Measurements from ENCODE around the gene RNF144A. TPM values are rescaled to one million over a fixed set of nuclear protein-coding genes. Genes with fewer than 3 reads are reported as not detected.

RNF144A gene
- total RNA-seq, 1 experiment from 2014 or later, result 13.0 TPM

- no peaks in the 10 kb centered on the region for H4K20me1 ChIP-seq (ENCODE audit: insufficient read depth)
- H2AFZ ChIP-seq (ENCODE audit: low read depth, low read length, poor library complexity, severe bottlenecking), result no peak overlapping the region
- H3K9me3 ChIP-seq (ENCODE audit: control insufficient read depth in 1 of 2, insufficient read depth in 1 of 2, low read depth in 1 of 2, low read length in 2 of 2), result no peaks in the 10 kb centered on the region
- intact Hi-C loops (cut with micrococcal nuclease), result no loop called here
- no peak overlapping the region for H3K4me2 ChIP-seq (ENCODE audit: low read length)
- no peak overlapping the region for H3K9ac ChIP-seq (ENCODE audit: low read length)
- ATAC-seq (no peak), DNase-seq (ENCODE audit: low read depth, low spot score) (no peak)
- H3K27me3 ChIP-seq (ENCODE audit: insufficient read depth, low read length), result no peaks in the 10 kb centered on the region
- TF ChIP-seq, protein P1, sequence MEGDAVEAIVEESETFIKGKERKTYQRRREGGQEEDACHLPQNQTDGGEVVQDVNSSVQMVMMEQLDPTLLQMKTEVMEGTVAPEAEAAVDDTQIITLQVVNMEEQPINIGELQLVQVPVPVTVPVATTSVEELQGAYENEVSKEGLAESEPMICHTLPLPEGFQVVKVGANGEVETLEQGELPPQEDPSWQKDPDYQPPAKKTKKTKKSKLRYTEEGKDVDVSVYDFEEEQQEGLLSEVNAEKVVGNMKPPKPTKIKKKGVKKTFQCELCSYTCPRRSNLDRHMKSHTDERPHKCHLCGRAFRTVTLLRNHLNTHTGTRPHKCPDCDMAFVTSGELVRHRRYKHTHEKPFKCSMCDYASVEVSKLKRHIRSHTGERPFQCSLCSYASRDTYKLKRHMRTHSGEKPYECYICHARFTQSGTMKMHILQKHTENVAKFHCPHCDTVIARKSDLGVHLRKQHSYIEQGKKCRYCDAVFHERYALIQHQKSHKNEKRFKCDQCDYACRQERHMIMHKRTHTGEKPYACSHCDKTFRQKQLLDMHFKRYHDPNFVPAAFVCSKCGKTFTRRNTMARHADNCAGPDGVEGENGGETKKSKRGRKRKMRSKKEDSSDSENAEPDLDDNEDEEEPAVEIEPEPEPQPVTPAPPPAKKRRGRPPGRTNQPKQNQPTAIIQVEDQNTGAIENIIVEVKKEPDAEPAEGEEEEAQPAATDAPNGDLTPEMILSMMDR (IDR thresholded peaks at IDR 0.05 in 2 of 3, conservative IDR thresholded peaks at IDR 0.05 in 1 of 3; ENCODE audit: borderline replicate concordance in 1 of 3, insufficient read depth in 1 of 3, low read depth in 2 of 3, low read length in 2 of 3), result no peak
- TF ChIP-seq ATF3 (IDR thresholded peaks at IDR 0.05) (no peak), ZFX (IDR thresholded peaks at IDR 0.05) (no peak), CEBPB (IDR thresholded peaks at IDR 0.05; ENCODE audit: low read depth) (no peak), RAD21 (IDR thresholded peaks at IDR 0.05; ENCODE audit: low read depth) (no peak), SP1 (IDR thresholded peaks at IDR 0.05; ENCODE audit: low read depth) (no peak)
- H3K36me3 ChIP-seq (ENCODE audit: control insufficient read depth in 1 of 2, insufficient read depth in 2 of 2, low read length in 2 of 2), result peaks cover 2 to 4% of the 10 kb centered on the region in 2 experiments; a peak in 3 of 4 replicates
- no peak overlapping the region for H3K4me3 ChIP-seq (replicated peaks in 1 of 2; ENCODE audit: low read depth in 1 of 2, low read length in 2 of 2)
- RAD21 ChIA-PET (ENCODE audit: low non-redundant PET in 1 of 2, low total read pairs in 2 of 2, uncharacterized antibody in 2 of 2, unreplicated experiment in 2 of 2), result no interaction called here
- no peaks in the 10 kb centered on the region for H3K9me2 ChIP-seq (ENCODE audit: insufficient read depth)
- H3K4me1 ChIP-seq (ENCODE audit: control insufficient read depth in 1 of 2, insufficient read depth in 2 of 2, low read length in 2 of 2), result peaks cover 7 to 8% of the 10 kb centered on the region in 2 experiments; a peak in 2 of 4 replicates
- POLR2A ChIA-PET, result no interaction called here
- no peaks in the 10 kb centered on the region for H3K79me2 ChIP-seq (ENCODE audit: insufficient read depth, low read length)
- BruUV-seq (replicated peaks), result no TSS peak
- H3K27ac ChIP-seq (ENCODE audit: low read depth, low read length), result no peak overlapping the region
- CTCF ChIA-PET, result no interaction called here
Observed at GRCh38 chr2:7027956-7028655, 110.9 kb downstream of the RNF144A start.

- Histone ChIP-seq H3K9me3 (ENCODE audit: control insufficient read depth in 1 of 2, insufficient read depth in 1 of 2, low read depth in 1 of 2, low read length in 2 of 2) (no peaks in the 10 kb centered on the region), H3K4me3 (replicated peaks in 1 of 2; ENCODE audit: low read depth in 1 of 2, low read length in 2 of 2) (no peak overlapping the region), H3K27ac (ENCODE audit: low read depth, low read length) (no peak overlapping the region), H3K9me2 (ENCODE audit: insufficient read depth) (no peaks in the 10 kb centered on the region), H3K36me3 (ENCODE audit: control insufficient read depth in 1 of 2, insufficient read depth in 2 of 2, low read length in 2 of 2) (peaks cover 2 to 4% of the 10 kb centered on the region in 2 experiments; a peak in 3 of 4 replicates), H3K27me3 (ENCODE audit: insufficient read depth, low read length) (no peaks in the 10 kb centered on the region), H3K79me2 (ENCODE audit: insufficient read depth, low read length) (no peaks in the 10 kb centered on the region), H3K4me1 (ENCODE audit: control insufficient read depth in 1 of 2, insufficient read depth in 2 of 2, low read length in 2 of 2) (peaks cover 7 to 8% of the 10 kb centered on the region in 2 experiments; a peak in 2 of 4 replicates), H4K20me1 (ENCODE audit: insufficient read depth) (no peaks in the 10 kb centered on the region), H3K4me2 (ENCODE audit: low read length) (no peak overlapping the region), H2AFZ (ENCODE audit: low read depth, low read length, poor library complexity, severe bottlenecking) (no peak overlapping the region), H3K9ac (ENCODE audit: low read length) (no peak overlapping the region)
- no peak for DNase-seq (ENCODE audit: low read depth, low spot score)
- no TSS peak for BruUV-seq (replicated peaks)
- ATAC-seq, result no peak
- ChIA-PET RAD21 (ENCODE audit: low non-redundant PET in 1 of 2, low total read pairs in 2 of 2, uncharacterized antibody in 2 of 2, unreplicated experiment in 2 of 2) (no interaction called here), POLR2A (no interaction called here), CTCF (no interaction called here)
- intact Hi-C loops (cut with micrococcal nuclease), result no loop called here
- TF ChIP-seq YY1 (IDR thresholded peaks at IDR 0.05; ENCODE audit: extremely low read depth, insufficient replicate concordance, low read depth, low read length), result no peak
- TF ChIP-seq ZNF274 (IDR thresholded peaks at IDR 0.05; ENCODE audit: low read depth, low read length), result no peak
- TF ChIP-seq EZH2phosphoT487 (IDR thresholded peaks at IDR 0.05; ENCODE audit: borderline replicate concordance), result no peak
- no peak for TF ChIP-seq ELF1 (IDR thresholded peaks at IDR 0.05; ENCODE audit: borderline replicate concordance, low read depth)
- no peak for TF ChIP-seq ZBTB33 (IDR thresholded peaks at IDR 0.05; ENCODE audit: extremely low read depth, insufficient replicate concordance, low read length)
- no peak for TF ChIP-seq POLR2A (IDR thresholded peaks at IDR 0.05; ENCODE audit: borderline replicate concordance, extremely low read depth, insufficient read depth, insufficient read length)
- no peak for TF ChIP-seq ZFX (IDR thresholded peaks at IDR 0.05)
- TF ChIP-seq TCF7L2 (IDR thresholded peaks at IDR 0.05; ENCODE audit: borderline replicate concordance, extremely low read depth, insufficient read depth, insufficient read length), result no peak
- no peak for TF ChIP-seq CBX3 (IDR thresholded peaks at IDR 0.05; ENCODE audit: low read depth)
Observed at GRCh38 chr2:7028846-7029245, 111.6 kb downstream of the RNF144A start.

Data from HCT116 (cell line).